Naive thymus-derived CD4-positive, alpha-beta T cell (primary cell): ENCODE measurements around the gene THBS1. TPM values are rescaled to one million over a fixed set of nuclear protein-coding genes. Genes with fewer than 3 reads are reported as not detected.
A peak's percentile ranks its signal among the peaks of the same experiment; 100 is the strongest.

Source experiments
- ATAC-seq: fragments of 150-1000 bp; cut with Tn5 transposase; 2 replicates; pipeline ENCODE4 v1.10.0; 2021; ENCODE audit warnings: mild to moderate bottlenecking, moderate library complexity
- CTCF ChIA-PET: fragments of 350-600 bp; sonication (Branson Sonifier 250); formaldehyde crosslinking; loops from one replicate; lab custom pipeline; 2021; ENCODE audit warnings: antibody characterized with exemption; lab: Charles Lee
- POLR2A ChIA-PET: fragments of 350-600 bp; sonication (Branson Sonifier 250); formaldehyde crosslinking; loops from one replicate; lab custom pipeline; 2021; ENCODE audit warnings: antibody characterized with exemption, inconsistent platforms; lab: Charles Lee
- DNase-seq, 9 donors: peaks; one replicate each; pipeline versions ENCODE4 v3.0.0 to v3.0.0-alpha.2; 2020 to 2022; ENCODE audit warnings: mixed read lengths in 1 of 9
- H3K27ac ChIP-seq: one replicate; pipeline ENCODE4 v1.7.0; 2013; ENCODE audit warnings: mild to moderate bottlenecking, low read depth, low read length, moderate library complexity
- H3K27me3 ChIP-seq, 2 donors: one replicate each; pipeline ENCODE4 v1.7.0; 2013; ENCODE audit warnings: low read length in 2 of 2, mild to moderate bottlenecking in 2 of 2, moderate library complexity in 2 of 2; ENCODE audit not compliant: control insufficient read depth in 2 of 2, insufficient read depth in 2 of 2
- H3K36me3 ChIP-seq, 3 experiments: 1 replicate in 2 of 3; 2 replicates in 1 of 3; pipeline ENCODE4 v1.7.0; 2013; ENCODE audit warnings: low read length in 3 of 3, mild to moderate bottlenecking in 3 of 3, moderate library complexity in 1 of 3; ENCODE audit not compliant: insufficient read depth in 3 of 3, control insufficient read depth in 2 of 3
- H3K4me1 ChIP-seq, 2 donors: one replicate each; pipeline ENCODE4 v1.7.0; 2013; ENCODE audit warnings: low read length in 2 of 2, mild to moderate bottlenecking in 2 of 2, moderate library complexity in 1 of 2; ENCODE audit not compliant: control insufficient read depth in 2 of 2, insufficient read depth in 2 of 2
- H3K4me3 ChIP-seq: 2 replicates; pipeline ENCODE4 v1.7.0; 2013; ENCODE audit warnings: mild to moderate bottlenecking, low read length
- H3K9me3 ChIP-seq, 3 experiments: 1 replicate in 2 of 3; 2 replicates in 1 of 3; pipeline ENCODE4 v1.7.0; 2013; ENCODE audit warnings: low read length in 3 of 3; ENCODE audit not compliant: control insufficient read depth in 2 of 3
- H3K27ac Mint-ChIP-seq, 9 donors: one replicate each; pipeline ENCODE4 v1.8.0; 2020 to 2022; ENCODE audit warnings: mixed read lengths in 9 of 9, mild to moderate bottlenecking in 8 of 9, moderate library complexity in 5 of 9, inconsistent platforms in 2 of 9
- H3K27me3 Mint-ChIP-seq, 5 donors: one replicate each; pipeline ENCODE4 v1.8.0; 2021 to 2022; ENCODE audit warnings: mixed read lengths in 5 of 5, mild to moderate bottlenecking in 1 of 5
- H3K36me3 Mint-ChIP-seq, 5 donors: one replicate each; pipeline ENCODE4 v1.8.0; 2020 to 2022; ENCODE audit warnings: mixed read lengths in 5 of 5, mild to moderate bottlenecking in 3 of 5, inconsistent platforms in 1 of 5
- H3K4me1 Mint-ChIP-seq, 7 donors: one replicate each; pipeline ENCODE4 v1.8.0; 2020 to 2022; ENCODE audit warnings: mixed read lengths in 7 of 7, mild to moderate bottlenecking in 3 of 7, inconsistent platforms in 1 of 7
- H3K4me3 Mint-ChIP-seq, 10 donors: one replicate each; pipeline ENCODE4 v1.8.0; 2020 to 2022; ENCODE audit warnings: mild to moderate bottlenecking in 10 of 10, mixed read lengths in 10 of 10, moderate library complexity in 6 of 10, inconsistent platforms in 2 of 10
- H3K9me3 Mint-ChIP-seq, 11 donors: one replicate each; pipeline ENCODE4 v1.8.0; 2020 to 2022; ENCODE audit warnings: mixed read lengths in 11 of 11, mild to moderate bottlenecking in 4 of 11, inconsistent platforms in 1 of 11, moderate library complexity in 1 of 11
- intact Hi-C, 2 donors: fragments of 100-400 bp; cut with micrococcal nuclease; formaldehyde crosslinking; loops; one replicate each; pipeline ENCODE4 v1.15.1; 2023
- polyA plus RNA-seq, 2 donors: library from polyadenylated mRNA; unstranded; fragments of 300-500 nt; fragmentation: Illumina TruSeq; gene quantifications; one replicate each; pipeline ENCODE4 v1.2.3, GENCODE V29; 2021
- total RNA-seq, 6 experiments: library from RNA in 5 of 6; stranded (reverse) in 5 of 6; gene quantifications; 1 replicate in 5 of 6; 2 replicates in 1 of 6; pipeline ENCODE4 v1.2.3 and lab custom pipeline; 2021 to 2026

Gene THBS1
- total and polyA plus RNA-seq, 7 experiments from 2014 or later, result 1.3 to 68.4 (median 8.5) TPM; not detected in 2

- Histone ChIP-seq H3K4me1 (peaks cover 4 to 44% of the 10 kb centered on the region in 2 donors), H3K4me3 (no peak overlapping the region), H3K36me3 (no peaks in the 10 kb centered on the region), H3K9me3 (no peaks in the 10 kb centered on the region), H3K27ac (no peak overlapping the region), H3K27me3 (no peaks in the 10 kb centered on the region)
- Mint-ChIP-seq H3K27ac (no peak overlapping the region), H3K9me3 (peaks cover 0 to 13% (median 3%) of the 10 kb centered on the region in 11 donors), H3K4me1 (peaks cover 10 to 52% (median 17%) of the 10 kb centered on the region in 7 donors), H3K4me3 (no peak overlapping the region), H3K36me3 (peaks cover 0 to 38% (median 3%) of the 10 kb centered on the region in 5 donors), H3K27me3 (peaks cover 0 to 11% (median 3%) of the 10 kb centered on the region in 5 donors)
- ChIA-PET POLR2A (no interaction called here), CTCF (no interaction called here)
- intact Hi-C loops, result loop anchor here in 1 of 2 donors (10.0 kb wide), 1 partner anchor 1056 kb away; the partner anchor contains the start of gene RASGRP1
- ATAC-seq (no peak), DNase-seq (no peak)
Observed at GRCh38 chr15:39621210-39621609, 40.3 kb downstream of the THBS1 start.

GRCh38 chr15:39621976-39622375, 41.1 kb downstream of the THBS1 start:
- ChIA-PET CTCF (no interaction called here), POLR2A (no interaction called here)
- Histone ChIP-seq H3K27me3 (no peaks in the 10 kb centered on the region), H3K4me1 (peaks cover 4 to 51% of the 10 kb centered on the region in 2 donors), H3K36me3 (no peaks in the 10 kb centered on the region), H3K9me3 (no peaks in the 10 kb centered on the region), H3K27ac (no peak overlapping the region), H3K4me3 (no peak overlapping the region)
- Mint-ChIP-seq H3K4me3 (peak overlapping the region in 1 of 10 donors; percentile 2), H3K27me3 (peaks cover 0 to 7% (median 3%) of the 10 kb centered on the region in 5 donors), H3K27ac (peak overlapping the region in 1 of 9 donors; percentile 1), H3K9me3 (peaks cover 0 to 16% (median 3%) of the 10 kb centered on the region in 11 donors), H3K4me1 (peaks cover 10 to 56% (median 17%) of the 10 kb centered on the region in 7 donors), H3K36me3 (peaks cover 0 to 40% (median 3%) of the 10 kb centered on the region in 5 donors)
- ATAC-seq (no peak), DNase-seq (no peak)
- intact Hi-C loops, result loop anchor here in 1 of 2 donors (2.0 to 10.0 kb wide), 4 partner anchors 39 to 1057 kb away; partner anchors contain the start of genes FSIP1 and RASGRP1

- Histone ChIP-seq H3K9me3 (no peaks in the 10 kb centered on the region), H3K36me3 (no peaks in the 10 kb centered on the region), H3K27ac (no peak overlapping the region), H3K4me1 (peaks cover 4 to 60% of the 10 kb centered on the region in 2 donors), H3K27me3 (no peaks in the 10 kb centered on the region), H3K4me3 (no peak overlapping the region)
- DNase-seq, result no peak
- Mint-ChIP-seq H3K4me3 (peak overlapping the region in 1 of 10 donors; percentile 68), H3K9me3 (peaks cover 0 to 20% (median 3%) of the 10 kb centered on the region in 11 donors), H3K27me3 (peaks cover 0 to 7% (median 3%) of the 10 kb centered on the region in 5 donors), H3K27ac (peak overlapping the region in 3 of 9 donors; percentile 14 to 100 (median 27)), H3K36me3 (peaks cover 0 to 49% (median 3%) of the 10 kb centered on the region in 5 donors), H3K4me1 (peaks cover 12 to 65% (median 19%) of the 10 kb centered on the region in 7 donors)
- intact Hi-C loops, result loop anchor here in 1 of 2 donors (2.0 to 10.0 kb wide), 4 partner anchors 40 to 1058 kb away; partner anchors contain the start of genes FSIP1 and RASGRP1
- POLR2A ChIA-PET, result no interaction called here
- CTCF ChIA-PET, result no interaction called here
- ATAC-seq, result no peak
Observed at GRCh38 chr15:39622660-39623516, 42.0 kb downstream of the THBS1 start.

GRCh38 chr15:39623529-39623931, 42.7 kb downstream of the THBS1 start:
- Histone ChIP-seq H3K36me3 (no peaks in the 10 kb centered on the region), H3K9me3 (no peaks in the 10 kb centered on the region), H3K4me1 (peaks cover 6 to 67% of the 10 kb centered on the region in 2 donors), H3K27ac (no peak overlapping the region), H3K27me3 (no peaks in the 10 kb centered on the region), H3K4me3 (no peak overlapping the region)
- peaks cover 0 to 20% (median 3%) of the 10 kb centered on the region in 11 donors for H3K9me3 Mint-ChIP-seq
- ATAC-seq, result peak; percentile 73
- POLR2A ChIA-PET, result no interaction called here
- intact Hi-C loops, result loop anchor here in 1 of 2 donors (2.0 to 10.0 kb wide), 4 partner anchors 41 to 1059 kb away; partner anchors contain the start of genes FSIP1 and RASGRP1
- peak in 2 of 9 donors; percentile 2 to 39 for DNase-seq
- H3K36me3 Mint-ChIP-seq, result peaks cover 0 to 53% (median 3%) of the 10 kb centered on the region in 5 donors
- H3K27ac Mint-ChIP-seq, result peak overlapping the region in 2 of 9 donors; percentile 11 to 100
- CTCF ChIA-PET, result no interaction called here
- H3K4me1 Mint-ChIP-seq, result peaks cover 16 to 71% (median 22%) of the 10 kb centered on the region in 7 donors
- peak overlapping the region in 1 of 10 donors; percentile 68 for H3K4me3 Mint-ChIP-seq
- H3K27me3 Mint-ChIP-seq, result peaks cover 0 to 7% (median 3%) of the 10 kb centered on the region in 5 donors

GRCh38 chr15:39624806-39625205, 43.9 kb downstream of the THBS1 start:
- Mint-ChIP-seq H3K4me3 (peak overlapping the region in 2 of 10 donors; percentile 70 to 83), H3K4me1 (peaks cover 28 to 84% (median 33%) of the 10 kb centered on the region in 7 donors), H3K27me3 (peaks cover 0 to 3% (median under 1%) of the 10 kb centered on the region in 5 donors), H3K36me3 (peaks cover 0 to 58% (median 1%) of the 10 kb centered on the region in 5 donors), H3K27ac (peak overlapping the region in 6 of 9 donors; percentile 28 to 100 (median 78)), H3K9me3 (peaks cover 0 to 20% (median 3%) of the 10 kb centered on the region in 11 donors)
- no peak overlapping the region for H3K27ac ChIP-seq
- peak in 1 of 9 donors; percentile 63 for DNase-seq
- H3K4me1 ChIP-seq, result peaks cover 15 to 80% of the 10 kb centered on the region in 2 donors
- no peaks in the 10 kb centered on the region for H3K9me3 ChIP-seq
- intact Hi-C loops, result loop anchor here in 1 of 2 donors (10.0 kb wide), 1 partner anchor 1060 kb away; the partner anchor contains the start of gene RASGRP1
- peak; percentile 77 for ATAC-seq
- H3K4me3 ChIP-seq, result no peak overlapping the region
- ChIA-PET POLR2A (interaction anchor here (0.5 kb wide), 1 partner anchor 158 kb away, joined by 3 read pairs; the partner anchor contains the start of gene FSIP1), CTCF (no interaction called here)
- H3K27me3 ChIP-seq, result no peaks in the 10 kb centered on the region
- H3K36me3 ChIP-seq, result no peaks in the 10 kb centered on the region

- Mint-ChIP-seq H3K9me3 (peaks cover 0 to 20% (median 0%) of the 10 kb centered on the region in 11 donors), H3K36me3 (peaks cover 0 to 61% (median 0%) of the 10 kb centered on the region in 5 donors), H3K4me1 (peaks cover 28 to 91% (median 38%) of the 10 kb centered on the region in 7 donors), H3K27me3 (no peaks in the 10 kb centered on the region), H3K27ac (peak overlapping the region in 3 of 9 donors; percentile 81 to 100 (median 85)), H3K4me3 (peak overlapping the region in 1 of 10 donors; percentile 83)
- ATAC-seq (no peak), DNase-seq (no peak)
- Histone ChIP-seq H3K36me3 (no peaks in the 10 kb centered on the region), H3K4me3 (no peak overlapping the region), H3K27me3 (no peaks in the 10 kb centered on the region), H3K9me3 (no peaks in the 10 kb centered on the region), H3K4me1 (peaks cover 15 to 86% of the 10 kb centered on the region in 2 donors), H3K27ac (no peak overlapping the region)
- ChIA-PET CTCF (no interaction called here), POLR2A (no interaction called here)
- intact Hi-C loops, result loop anchor here in 1 of 2 donors (10.0 kb wide), 1 partner anchor 1061 kb away; the partner anchor contains the start of gene RASGRP1
Observed at GRCh38 chr15:39625451-39625850, 44.6 kb downstream of the THBS1 start.
